SU-DHL-6 (cell line): ENCODE results near the gene KCNN3.

Experiments used
- H2AFZ ChIP-seq: fragments of 200-600 bp; sonication (generic); 2 replicates; pipeline ENCODE4 v1.6.1; 2014; ENCODE audit warnings: low read depth, mild to moderate bottlenecking, moderate library complexity, mixed read lengths, antibody characterized with exemption, low read length; ENCODE audit not compliant: severe bottlenecking
- H3F3A ChIP-seq: fragments of 200-600 bp; shearing (Covaris generic); 2 replicates; pipeline ENCODE4 v1.6.0; 2016; ENCODE audit warnings: antibody characterized with exemption, mild to moderate bottlenecking; ENCODE audit not compliant: insufficient read depth
- H3K27ac ChIP-seq: fragments of 200-600 bp; sonication (generic); 2 replicates; pipeline ENCODE4 v1.5.1; 2016; ENCODE audit warnings: low read depth, mild to moderate bottlenecking, low read length, moderate library complexity, mixed read lengths
- H3K27me3 ChIP-seq: fragments of 200-600 bp; sonication (generic), shearing (Covaris generic); 2 replicates; pipeline ENCODE4 v1.6.0; 2014; ENCODE audit warnings: mild to moderate bottlenecking, low read length
- H3K36me3 ChIP-seq: fragments of 200-600 bp; sonication (generic); 2 replicates; pipeline ENCODE4 v1.6.1; 2014; ENCODE audit warnings: mild to moderate bottlenecking, low read length, mixed read lengths
- H3K4me2 ChIP-seq: fragments of 300-600, 200-600 bp; shearing (Covaris generic), sonication (generic); 2 replicates; pipeline ENCODE4 v1.6.0; 2014; ENCODE audit warnings: low read length, low read depth, mild to moderate bottlenecking; ENCODE audit not compliant: poor library complexity, severe bottlenecking
- H3K4me3 ChIP-seq: fragments of 200-600 bp; sonication (generic); 2 replicates; pipeline ENCODE4 v1.5.1; 2014; ENCODE audit warnings: antibody characterized with exemption, low read length, mild to moderate bottlenecking, mixed read lengths; ENCODE audit not compliant: insufficient read depth, poor library complexity, severe bottlenecking
- H3K79me2 ChIP-seq: fragments of 200-600 bp; sonication (generic); 2 replicates; pipeline ENCODE4 v1.6.1; 2014; ENCODE audit warnings: mild to moderate bottlenecking, low read length, moderate library complexity; ENCODE audit not compliant: insufficient read depth
- H3K9ac ChIP-seq: fragments of 200-600 bp; sonication (generic); 2 replicates; pipeline ENCODE4 v1.7.0; 2014; ENCODE audit warnings: mild to moderate bottlenecking, low read length
- H3K9me2 ChIP-seq: fragments of 200-600 bp; sonication (generic); replicated peaks from 2 replicates; pipeline ENCODE4 v1.6.1; 2014; ENCODE audit warnings: low read length; ENCODE audit not compliant: insufficient read depth
- H3K9me3 ChIP-seq: fragments of 200-600 bp; sonication (generic); 2 replicates; pipeline ENCODE4 v1.6.1; 2014; ENCODE audit warnings: low read length, mixed read lengths; ENCODE audit not compliant: insufficient read depth
- H4K20me1 ChIP-seq: fragments of 200-600 bp; sonication (generic); 2 replicates; pipeline ENCODE4 v1.6.1; 2014; ENCODE audit warnings: low read depth, mild to moderate bottlenecking, antibody characterized with exemption, low read length, moderate library complexity, mixed read lengths
- CTCF ChIP-seq: fragments of 200-600 bp; sonication (generic); IDR thresholded peaks from one replicate; pipeline ENCODE4 v1.5.1; 2017; ENCODE audit warnings: antibody characterized with exemption, mild to moderate bottlenecking, low read length, moderate library complexity; ENCODE audit not compliant: insufficient read depth, poor library complexity, severe bottlenecking
- EZH2phosphoT487 ChIP-seq: fragments of 200-600 bp; sonication (generic), shearing (Covaris generic); conservative IDR thresholded peaks from 2 replicates; pipeline ENCODE4 v1.6.1; 2018; ENCODE audit warnings: mild to moderate bottlenecking, antibody characterized with exemption, low read length, moderate library complexity, mixed read lengths

The KCNN3 gene

DNA sequence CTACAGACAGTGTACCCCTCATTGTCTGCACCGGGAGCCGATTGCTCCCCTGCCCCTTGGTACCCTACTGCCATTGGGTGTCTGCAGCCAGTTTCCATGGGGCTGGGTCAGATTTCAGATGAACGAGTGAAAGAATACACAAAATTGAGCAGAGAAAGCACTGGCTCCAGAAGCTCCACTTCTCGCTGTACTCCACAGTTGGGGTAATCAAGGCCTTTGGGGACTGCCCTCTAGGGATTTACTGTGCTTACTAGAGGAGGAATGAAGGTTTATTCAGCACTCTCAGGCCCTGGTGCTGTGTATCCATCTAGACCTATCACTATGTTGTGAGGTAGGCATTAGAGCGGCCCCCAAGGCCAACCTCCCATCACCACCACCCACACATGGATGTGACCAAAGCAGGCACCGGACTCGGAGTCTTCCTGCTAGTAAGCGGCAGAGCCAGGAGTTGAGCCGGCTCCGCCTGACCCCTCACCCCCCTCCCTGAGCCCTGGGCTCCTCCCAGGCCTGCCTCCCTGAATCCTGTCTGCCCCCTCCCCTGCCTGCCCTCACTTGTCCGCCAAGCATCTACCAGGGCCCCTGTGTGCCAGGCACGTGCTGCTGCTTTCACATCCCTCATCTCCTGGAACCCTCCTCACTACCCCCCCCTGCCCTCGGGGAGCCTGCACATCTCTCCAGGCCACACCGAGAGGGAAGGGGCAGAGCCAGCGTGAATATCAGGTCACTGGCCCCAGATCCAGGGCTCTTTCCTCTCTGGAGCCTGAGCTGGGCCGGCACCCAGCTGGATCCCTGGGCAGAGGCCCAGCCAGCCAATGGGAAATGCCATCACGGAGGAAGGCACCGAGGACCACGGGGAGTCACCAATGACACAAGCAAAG is 23.3 kb downstream of the KCNN3 start:
- Histone ChIP-seq H3F3A (no peaks in the 10 kb centered on the region), H3K27me3 (no peaks in the 10 kb centered on the region), H3K27ac (no peak overlapping the region), H4K20me1 (no peaks in the 10 kb centered on the region), H3K36me3 (no peaks in the 10 kb centered on the region), H3K9ac (no peak overlapping the region), H3K79me2 (no peaks in the 10 kb centered on the region), H3K9me3 (no peaks in the 10 kb centered on the region), H3K9me2 (no peaks in the 10 kb centered on the region), H3K4me3 (no peak overlapping the region), H3K4me2 (no peak overlapping the region), H2AFZ (no peak overlapping the region)
- no peak for TF ChIP-seq EZH2phosphoT487
- no peak for TF ChIP-seq CTCF

DNA sequence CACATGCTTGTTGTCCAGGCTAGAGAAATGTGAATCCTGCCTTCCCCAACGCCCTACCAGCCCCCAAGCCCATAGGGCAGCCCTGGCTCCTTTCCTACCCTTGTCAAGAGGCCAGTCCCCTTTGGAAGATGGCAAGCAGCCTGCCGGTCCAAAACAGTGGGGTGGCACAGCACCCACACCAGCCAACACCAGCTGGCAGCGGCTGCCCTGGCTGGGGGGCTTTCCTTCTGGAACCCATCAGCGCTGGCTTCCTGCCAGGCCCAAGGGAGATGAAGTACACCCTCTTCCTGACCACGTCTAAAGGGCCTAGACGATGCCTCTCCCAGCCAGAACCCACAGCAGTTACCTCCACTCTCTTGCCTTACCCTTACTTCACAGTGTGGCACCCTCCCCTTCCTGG is 24.2 kb downstream of the KCNN3 start:
- no peak overlapping the region for H2AFZ ChIP-seq
- H3K27me3 ChIP-seq, result no peaks in the 10 kb centered on the region
- H3K9me3 ChIP-seq, result no peaks in the 10 kb centered on the region
- TF ChIP-seq EZH2phosphoT487, result no peak
- no peak for TF ChIP-seq CTCF
- H3K4me3 ChIP-seq, result no peak overlapping the region
- H3F3A ChIP-seq, result no peaks in the 10 kb centered on the region
- no peaks in the 10 kb centered on the region for H4K20me1 ChIP-seq
- H3K27ac ChIP-seq, result no peak overlapping the region
- H3K9me2 ChIP-seq, result no peaks in the 10 kb centered on the region
- no peak overlapping the region for H3K9ac ChIP-seq
- no peaks in the 10 kb centered on the region for H3K36me3 ChIP-seq
- no peaks in the 10 kb centered on the region for H3K79me2 ChIP-seq
- H3K4me2 ChIP-seq, result no peak overlapping the region

DNA sequence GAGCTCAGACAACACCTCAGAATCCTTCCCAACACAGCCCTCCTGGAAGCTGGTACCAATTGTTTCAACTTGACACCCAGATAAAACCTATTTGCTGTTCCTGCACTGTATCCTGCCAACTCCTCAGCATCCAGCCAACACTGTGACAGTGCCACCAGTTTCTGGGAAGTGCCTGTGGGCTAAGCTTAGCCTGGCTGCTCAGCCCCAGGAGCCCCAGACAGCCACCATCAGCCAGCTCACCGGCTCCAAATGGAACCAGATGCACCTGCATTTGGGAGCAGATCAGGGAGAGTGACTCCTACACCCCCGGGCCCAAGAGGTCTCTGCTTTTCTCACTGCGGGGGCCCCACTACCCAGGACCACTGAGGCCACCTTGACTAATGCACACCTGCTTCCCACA is 24.9 kb downstream of the KCNN3 start:
- no peaks in the 10 kb centered on the region for H3K36me3 ChIP-seq
- TF ChIP-seq EZH2phosphoT487 (no peak), CTCF (no peak)
- no peaks in the 10 kb centered on the region for H3K9me3 ChIP-seq
- H3K4me2 ChIP-seq, result no peak overlapping the region
- no peak overlapping the region for H2AFZ ChIP-seq
- no peak overlapping the region for H3K27ac ChIP-seq
- no peaks in the 10 kb centered on the region for H4K20me1 ChIP-seq
- no peaks in the 10 kb centered on the region for H3K79me2 ChIP-seq
- H3K27me3 ChIP-seq, result no peaks in the 10 kb centered on the region
- no peak overlapping the region for H3K4me3 ChIP-seq
- H3K9me2 ChIP-seq, result no peaks in the 10 kb centered on the region
- no peaks in the 10 kb centered on the region for H3F3A ChIP-seq
- H3K9ac ChIP-seq, result no peak overlapping the region
